ENCODE data around the gene GYPA. TPM values are rescaled to one million over a fixed set of nuclear protein-coding genes. Genes with fewer than 3 reads are reported as not detected.

Gene GYPA
- not detected in 5 replicates for total RNA-seq (2022; extraction: Qiagen RNA extraction; ENCODE audit: low read depth)

GRCh38 chr4:144140594-144141295 is at the start of gene GYPA:
Gene GYPA (minus strand): TSS chr4:144140718. CDS start chr4:144140635, 83 bp downstream.

Other genes starting within 250 kb of the GYPA start
- gene GYPE, start 235.2 kb downstream of the GYPA start, total RNA-seq (2022; extraction: Qiagen RNA extraction; ENCODE audit: low read depth) = not detected in 5 replicates
- gene GYPB, start 121.3 kb downstream of the GYPA start, total RNA-seq (2022; extraction: Qiagen RNA extraction; ENCODE audit: low read depth) = not detected in 5 replicates